GM12878 (cell line): ENCODE measurements around the gene SYPL1. TPM values are rescaled to one million over a fixed set of nuclear protein-coding genes. Genes with fewer than 3 reads are reported as not detected.

ENCODE experiments used
- ATAC-seq: fragments of 200-7000 bp; cut with Tn5 transposase; 3 replicates; pipeline ENCODE4 v1.9.1; 2020; ENCODE audit warnings: mild to moderate bottlenecking, moderate library complexity
- BruUV-seq: library from RNA; stranded (reverse); fragments of 400-500 nt; replicated peaks from 2 replicates; lab custom pipeline; 2021; lab: Mats Ljungman, UMichigan
- CTCF ChIA-PET: fragments of 300-600 bp; sonication (Branson Sonifier 250); formaldehyde crosslinking; extraction: SDS; loops from one replicate; lab custom pipeline; 2021; ENCODE audit warnings: inconsistent platforms; lab: Yijun Ruan, JAX
- POLR2A ChIA-PET: fragments of 350-600 bp; formaldehyde crosslinking; extraction: SDS; loops from one replicate; lab custom pipeline; 2021; ENCODE audit warnings: inconsistent platforms; lab: Charles Lee
- RAD21 ChIA-PET: fragments of 300-600 bp; sonication (Branson Sonifier 250); formaldehyde crosslinking; loops from one replicate; lab custom pipeline; 2023; ENCODE audit warnings: antibody characterized with exemption; ENCODE audit not compliant: unreplicated experiment; lab: Charles Lee
- SMC1A ChIA-PET: fragments of 300-600 bp; sonication (Branson Sonifier 250); formaldehyde crosslinking; loops from one replicate; lab custom pipeline; 2023; ENCODE audit not compliant: unreplicated experiment, uncharacterized antibody; lab: Charles Lee
- DNase-seq: peaks from one replicate; pipeline ENCODE4 v3.0.0-alpha.2; 2011; ENCODE audit warnings: low read depth, low spot score
- FAIRE-seq: peaks from 3 replicates; lab custom pipeline; 2011; peaks lifted over from hg19 to GRCh38; lab: Jason Lieb, UNC
- H2AFZ ChIP-seq: 2 replicates; pipeline ENCODE4 v1.6.0; 2011; ENCODE audit warnings: low read depth, low read length, control low read depth; ENCODE audit not compliant: control insufficient read depth
- H3K27ac ChIP-seq: 2 replicates; pipeline ENCODE4 v1.5.1; 2011; ENCODE audit warnings: control low read depth; ENCODE audit not compliant: control insufficient read depth, insufficient read depth
- H3K27me3 ChIP-seq, 2 experiments: replicated peaks in 1 of 2; 2 replicates each; pipeline versions ENCODE4 v1.6.0 to v1.6.1; 2011; ENCODE audit warnings: low read length in 1 of 2; ENCODE audit not compliant: control insufficient read depth in 2 of 2, insufficient read depth in 2 of 2
- H3K36me3 ChIP-seq, 2 experiments: 2 replicates each; pipeline ENCODE4 v1.5.1; 2011; ENCODE audit warnings: low read length in 1 of 2; ENCODE audit not compliant: control insufficient read depth in 2 of 2, insufficient read depth in 2 of 2
- H3K4me1 ChIP-seq: 2 replicates; pipeline ENCODE4 v1.6.1; 2011; ENCODE audit warnings: mild to moderate bottlenecking, low read length, moderate library complexity, mixed read lengths; ENCODE audit not compliant: control insufficient read depth, insufficient read depth
- H3K4me2 ChIP-seq: 2 replicates; pipeline ENCODE4 v1.6.0; 2011; ENCODE audit warnings: control low read depth; ENCODE audit not compliant: control insufficient read depth, insufficient read depth
- H3K4me3 ChIP-seq: fragments of 200-600 bp; sonication (generic); 2 replicates; pipeline ENCODE4 v1.5.1; 2016
- H3K79me2 ChIP-seq: 2 replicates; pipeline ENCODE4 v1.6.0; 2011; ENCODE audit warnings: low read length; ENCODE audit not compliant: control insufficient read depth, insufficient read depth
- H3K9ac ChIP-seq: 2 replicates; pipeline ENCODE4 v1.8.0; 2011; ENCODE audit warnings: low read length, control low read depth, mixed read lengths; ENCODE audit not compliant: control insufficient read depth, insufficient read depth
- H3K9me3 ChIP-seq: replicated peaks from 3 replicates; pipeline ENCODE4 v1.5.1; 2011; ENCODE audit warnings: mild to moderate bottlenecking, low read length; ENCODE audit not compliant: control insufficient read depth, insufficient read depth
- H4K20me1 ChIP-seq: 2 replicates; pipeline ENCODE4 v1.6.0; 2011; ENCODE audit not compliant: control insufficient read depth, insufficient read depth
- CBX5 ChIP-seq: sonication (generic); IDR thresholded peaks from 2 replicates; pipeline ENCODE4 v1.6.1; 2016; ENCODE audit warnings: low read depth, moderate library complexity, mild to moderate bottlenecking, inconsistent platforms
- MEF2B ChIP-seq: fragments of 450-650 bp; IDR thresholded peaks from 2 replicates; pipeline ENCODE4 v1.6.1; 2018; ENCODE audit warnings: mild to moderate bottlenecking, moderate library complexity; ENCODE audit not compliant: partially characterized antibody, poor library complexity, severe bottlenecking
- PAX5 ChIP-seq: IDR thresholded peaks from 2 replicates; pipeline ENCODE4 v1.6.1; 2011; ENCODE audit warnings: low read depth, low read length, borderline replicate concordance
- POLR2A ChIP-seq: IDR thresholded peaks from 2 replicates; pipeline ENCODE4 v1.6.1; 2011; ENCODE audit warnings: low read depth, mild to moderate bottlenecking, low read length
- RBBP5 ChIP-seq: fragments of 200-600 bp; sonication (generic); conservative IDR thresholded peaks from 2 replicates; pipeline ENCODE4 v1.6.1; 2016
- RELA ChIP-seq: fragments of 450-650 bp; IDR thresholded peaks from 2 replicates; pipeline ENCODE4 v1.8.0; 2014; ENCODE audit warnings: borderline replicate concordance; ENCODE audit not compliant: partially characterized antibody
- SIX5 ChIP-seq: IDR thresholded peaks from 2 replicates; pipeline ENCODE4 v1.6.1; 2011; ENCODE audit warnings: mild to moderate bottlenecking, low read depth, low read length, moderate library complexity; ENCODE audit not compliant: severe bottlenecking
- SREBF2 ChIP-seq: IDR thresholded peaks from 2 replicates; pipeline ENCODE4 v1.6.1; 2012; ENCODE audit warnings: mild to moderate bottlenecking, low read length
- WRNIP1 ChIP-seq: IDR thresholded peaks from 2 replicates; pipeline ENCODE4 v1.6.1; 2011; ENCODE audit warnings: low read depth, low read length, improper control_type of control experiment, borderline replicate concordance
- YBX1 ChIP-seq: fragments of 450-650 bp; IDR thresholded peaks from 2 replicates; pipeline ENCODE4 v1.6.1; 2016; ENCODE audit warnings: antibody characterized with exemption
- WGBS: methylation state at CpG from one replicate; pipeline ENCODE4 v1.1.6; 2016; ENCODE audit warnings: low lambda C conversion rate; ENCODE audit not compliant: insufficient replicate concordance, insufficient coverage; ENCODE audit errors: missing lambda C conversion rate; 5-methylcytosine and 5-hydroxymethylcytosine counted together
- in situ Hi-C: fragments of 300-500 bp; cut with MboI; formaldehyde crosslinking; loops from 9 replicates; pipeline ENCODE4 v1.14.3; 2018; ENCODE audit warnings: mixed read lengths
- intact Hi-C: fragments of 100-400 bp; cut with micrococcal nuclease; formaldehyde crosslinking; loops from one replicate; pipeline ENCODE4 v1.14.2; 2022; ENCODE audit not compliant: unreplicated experiment
- polyA plus RNA-seq, 11 experiments: library from polyadenylated mRNA; depleted of rRNA in 4 of 11; unstranded in 6 of 11; stranded (reverse) in 5 of 11; fragments of >200 nt; fragmentation: Nextera tagmentation in 4 of 11; fragmentation: Illumina TruSeq in 1 of 11; extraction: Ambion mirVana in 4 of 11; extraction: Trizol in 1 of 11; gene quantifications; 1 replicate in 1 of 11; 2 replicates in 10 of 11; pipeline versions ENCODE4 v1.2.1 to v1.2.3, GENCODE V29; 2011 to 2016; ENCODE audit warnings: inconsistent platforms in 2 of 11, missing spikeins in 2 of 11, low read depth in 1 of 11
- total RNA-seq, 4 experiments: library from RNA; depleted of rRNA in 3 of 4; stranded (reverse); fragments of >200 nt in 3 of 4; fragmentation: Illumina TruSeq in 1 of 4; extraction: Trizol in 1 of 4; gene quantifications; 2 replicates each; pipeline versions ENCODE4 v1.2.1 to v1.2.3, GENCODE V29; 2013 to 2021
- TF ChIP-seq, protein P1 (sequence below): IDR thresholded peaks from 2 replicates; pipeline ENCODE4 v1.6.1; 2011; ENCODE audit warnings: low read depth, mild to moderate bottlenecking, low read length, moderate library complexity, borderline replicate concordance; ENCODE audit errors: extremely low read depth
- TF ChIP-seq, protein P2 (sequence below): fragments of 450-650 bp; IDR thresholded peaks from 2 replicates; pipeline ENCODE4 v1.6.1; 2018; ENCODE audit warnings: mild to moderate bottlenecking, low read depth, moderate library complexity; ENCODE audit not compliant: partially characterized antibody
- TF ChIP-seq, protein P3 (sequence below): IDR thresholded peaks from 2 replicates; pipeline ENCODE4 v1.6.1; 2012; ENCODE audit warnings: low read length, inconsistent platforms

The SYPL1 gene
- total and polyA plus RNA-seq, 10 of the 15 experiments (the other 5 are each of a cell fraction or from before 2014, with no cell fraction given): 34.5 to 177 (median 87.3) TPM

DNA sequence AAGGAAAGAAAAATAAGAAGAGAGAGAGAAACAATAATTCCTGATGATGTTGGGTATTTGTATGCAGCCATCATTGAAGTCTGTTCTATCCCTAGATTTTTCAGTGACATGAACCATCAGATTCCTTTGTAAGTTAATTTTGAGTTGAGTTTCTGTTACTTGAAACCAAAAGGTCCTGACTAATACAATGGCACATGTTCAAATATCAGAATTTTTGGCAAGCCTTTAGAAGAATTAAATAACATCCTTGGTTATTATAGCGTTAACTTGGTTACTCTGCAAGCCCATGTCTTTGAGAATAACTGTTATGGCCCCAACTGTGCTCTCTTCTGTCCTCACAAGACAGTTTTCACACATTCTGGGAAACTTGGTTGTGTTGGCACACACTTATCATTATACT is 66.5 kb downstream of the SYPL1 start:
- SMC1A ChIA-PET: interaction anchor here (0.6 to 2.5 kb wide), 4 partner anchors 9 to 815 kb away, joined by 3 to 7 read pairs (median 4); no protein-coding TSS in a partner anchor
- H3K27ac ChIP-seq: no peak overlapping the region
- H3K27me3 ChIP-seq: peaks cover 0 to 6% of the 10 kb centered on the region in 2 experiments; a peak in 2 of 4 replicates
- no peak overlapping the region for H2AFZ ChIP-seq
- H4K20me1 ChIP-seq: no peaks in the 10 kb centered on the region
- H3K36me3 ChIP-seq: no peaks in the 10 kb centered on the region
- in situ Hi-C loops: no loop called here
- H3K4me2 ChIP-seq: no peak overlapping the region
- no peak for ATAC-seq
- no TSS peak for BruUV-seq
- FAIRE-seq: no peak
- POLR2A ChIA-PET: no interaction called here
- intact Hi-C loops: no loop called here
- RAD21 ChIA-PET: interaction anchor here (1.9 to 2.5 kb wide), 2 partner anchors 119 to 279 kb away, joined by 4 to 11 read pairs; no protein-coding TSS in a partner anchor
- CTCF ChIA-PET: interaction anchor here (1.3 to 8.4 kb wide), 5 partner anchors 9 to 284 kb away, joined by 3 to 163 read pairs (median 16); no protein-coding TSS in a partner anchor
- no peak overlapping the region for H3K9ac ChIP-seq
- H3K4me3 ChIP-seq: no peak overlapping the region
- DNase-seq: no peak
- whole genome bisulfite sequencing: 76% methylated on average over 1 of the region's 1 CpG
- H3K9me3 ChIP-seq: no peaks in the 10 kb centered on the region
- no peaks in the 10 kb centered on the region for H3K79me2 ChIP-seq
- TF ChIP-seq SREBF2: no peak
- TF ChIP-seq MEF2B: no peak
- TF ChIP-seq RBBP5: no peak
- TF ChIP-seq, protein P1, sequence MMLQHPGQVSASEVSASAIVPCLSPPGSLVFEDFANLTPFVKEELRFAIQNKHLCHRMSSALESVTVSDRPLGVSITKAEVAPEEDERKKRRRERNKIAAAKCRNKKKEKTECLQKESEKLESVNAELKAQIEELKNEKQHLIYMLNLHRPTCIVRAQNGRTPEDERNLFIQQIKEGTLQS: no peak
- H3K4me1 ChIP-seq: no peaks in the 10 kb centered on the region

DNA sequence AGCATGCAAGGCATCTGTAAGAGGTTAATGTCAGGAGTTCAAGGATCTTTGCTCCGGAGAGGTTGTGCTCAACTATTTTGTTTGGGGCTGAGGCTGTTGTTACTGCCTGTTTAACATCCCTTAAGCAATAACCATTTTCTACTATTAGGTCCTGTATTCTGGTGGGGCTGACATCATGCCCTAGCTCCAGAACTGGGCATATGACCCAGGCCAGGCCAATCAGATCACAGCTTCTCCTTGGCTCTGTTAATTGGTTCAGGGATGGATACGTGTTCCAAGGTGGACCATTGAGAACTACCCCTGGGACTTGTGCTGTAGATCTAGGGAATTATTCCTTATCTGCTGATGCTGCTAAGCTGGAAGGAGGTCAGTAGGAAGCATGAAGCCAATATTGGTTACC is 67.0 kb downstream of the SYPL1 start:
- no peaks in the 10 kb centered on the region for H3K79me2 ChIP-seq
- no peak overlapping the region for H2AFZ ChIP-seq
- CTCF ChIA-PET: interaction anchor here (0.6 to 8.4 kb wide), 10 partner anchors 9 to 513 kb away, joined by 3 to 163 read pairs (median 8); no protein-coding TSS in a partner anchor
- DNase-seq: no peak
- peaks cover 0 to 6% of the 10 kb centered on the region in 2 experiments; a peak in 2 of 4 replicates for H3K27me3 ChIP-seq
- H4K20me1 ChIP-seq: no peaks in the 10 kb centered on the region
- H3K9ac ChIP-seq: no peak overlapping the region
- RAD21 ChIA-PET: interaction anchor here (0.9 to 4.9 kb wide), 5 partner anchors 11 to 285 kb away, joined by 4 to 43 read pairs (median 11); no protein-coding TSS in a partner anchor
- no peak overlapping the region for H3K27ac ChIP-seq
- no peak overlapping the region for H3K4me3 ChIP-seq
- POLR2A ChIA-PET: no interaction called here
- no peaks in the 10 kb centered on the region for H3K36me3 ChIP-seq
- 29% methylated on average over 2 of the region's 2 CpGs for WGBS
- intact Hi-C loops (no loop called here), in situ Hi-C loops (no loop called here)
- no peak for ATAC-seq
- no peak for FAIRE-seq
- SMC1A ChIA-PET: interaction anchor here (0.9 to 5.2 kb wide), 4 partner anchors 12 to 397 kb away, joined by 3 to 54 read pairs (median 6); no protein-coding TSS in a partner anchor
- no TSS peak for BruUV-seq
- H3K9me3 ChIP-seq: no peaks in the 10 kb centered on the region
- H3K4me1 ChIP-seq: no peaks in the 10 kb centered on the region
- H3K4me2 ChIP-seq: no peak overlapping the region
- TF ChIP-seq POLR2A (no peak), WRNIP1 (no peak), PAX5 (no peak), CBX5 (no peak), SIX5 (no peak), YBX1 (no peak), RELA (no peak)
- TF ChIP-seq, protein P2, sequence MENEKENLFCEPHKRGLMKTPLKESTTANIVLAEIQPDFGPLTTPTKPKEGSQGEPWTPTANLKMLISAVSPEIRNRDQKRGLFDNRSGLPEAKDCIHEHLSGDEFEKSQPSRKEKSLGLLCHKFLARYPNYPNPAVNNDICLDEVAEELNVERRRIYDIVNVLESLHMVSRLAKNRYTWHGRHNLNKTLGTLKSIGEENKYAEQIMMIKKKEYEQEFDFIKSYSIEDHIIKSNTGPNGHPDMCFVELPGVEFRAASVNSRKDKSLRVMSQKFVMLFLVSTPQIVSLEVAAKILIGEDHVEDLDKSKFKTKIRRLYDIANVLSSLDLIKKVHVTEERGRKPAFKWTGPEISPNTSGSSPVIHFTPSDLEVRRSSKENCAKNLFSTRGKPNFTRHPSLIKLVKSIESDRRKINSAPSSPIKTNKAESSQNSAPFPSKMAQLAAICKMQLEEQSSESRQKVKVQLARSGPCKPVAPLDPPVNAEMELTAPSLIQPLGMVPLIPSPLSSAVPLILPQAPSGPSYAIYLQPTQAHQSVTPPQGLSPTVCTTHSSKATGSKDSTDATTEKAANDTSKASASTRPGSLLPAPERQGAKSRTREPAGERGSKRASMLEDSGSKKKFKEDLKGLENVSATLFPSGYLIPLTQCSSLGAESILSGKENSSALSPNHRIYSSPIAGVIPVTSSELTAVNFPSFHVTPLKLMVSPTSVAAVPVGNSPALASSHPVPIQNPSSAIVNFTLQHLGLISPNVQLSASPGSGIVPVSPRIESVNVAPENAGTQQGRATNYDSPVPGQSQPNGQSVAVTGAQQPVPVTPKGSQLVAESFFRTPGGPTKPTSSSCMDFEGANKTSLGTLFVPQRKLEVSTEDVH: no peak
- TF ChIP-seq, protein P3, sequence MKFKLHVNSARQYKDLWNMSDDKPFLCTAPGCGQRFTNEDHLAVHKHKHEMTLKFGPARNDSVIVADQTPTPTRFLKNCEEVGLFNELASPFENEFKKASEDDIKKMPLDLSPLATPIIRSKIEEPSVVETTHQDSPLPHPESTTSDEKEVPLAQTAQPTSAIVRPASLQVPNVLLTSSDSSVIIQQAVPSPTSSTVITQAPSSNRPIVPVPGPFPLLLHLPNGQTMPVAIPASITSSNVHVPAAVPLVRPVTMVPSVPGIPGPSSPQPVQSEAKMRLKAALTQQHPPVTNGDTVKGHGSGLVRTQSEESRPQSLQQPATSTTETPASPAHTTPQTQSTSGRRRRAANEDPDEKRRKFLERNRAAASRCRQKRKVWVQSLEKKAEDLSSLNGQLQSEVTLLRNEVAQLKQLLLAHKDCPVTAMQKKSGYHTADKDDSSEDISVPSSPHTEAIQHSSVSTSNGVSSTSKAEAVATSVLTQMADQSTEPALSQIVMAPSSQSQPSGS: no peak
